Gastrocnemius medialis (tissue), 4 donors: ENCODE measurements around the gene ZBTB20.

ENCODE experiments used
- CTCF ChIP-seq, 5 experiments: fragments of 450-650 bp in 3 of 5; fragments of 200-600 bp in 2 of 5; sonication (generic) in 2 of 5; IDR thresholded peaks in 4 of 5; conservative IDR thresholded peaks in 1 of 5; 1 replicate in 4 of 5; 2 replicates in 1 of 5; pipeline ENCODE4 v1.5.1; 2016 to 2019; ENCODE audit warnings: antibody characterized with exemption in 5 of 5, mild to moderate bottlenecking in 3 of 5, moderate library complexity in 3 of 5
- POLR2A ChIP-seq, 2 donors: fragments of 450-650 bp; IDR thresholded peaks; one replicate each; pipeline ENCODE4 v1.6.1; 2017; ENCODE audit warnings: antibody characterized with exemption in 2 of 2, mild to moderate bottlenecking in 2 of 2, moderate library complexity in 2 of 2

DNA sequence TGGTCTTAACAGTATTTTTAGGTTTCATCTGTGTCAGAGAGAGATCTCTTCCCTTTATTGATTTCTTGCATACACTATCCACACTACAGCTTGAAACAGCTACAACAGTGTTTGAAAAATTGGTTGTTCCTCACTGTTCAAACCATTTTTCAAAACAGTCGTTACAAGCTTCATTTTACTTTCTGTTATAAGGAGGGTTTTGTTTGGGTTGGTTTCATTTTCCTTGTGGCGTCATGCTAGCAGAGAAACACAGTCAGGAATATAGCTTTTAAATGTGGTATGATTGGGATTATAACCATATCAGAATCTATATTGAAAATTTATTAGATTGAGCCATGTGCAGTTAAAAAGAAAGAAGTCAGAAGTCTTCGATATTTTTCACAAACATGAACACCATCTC, 400.6 kb downstream of the ZBTB20 start:
- TF ChIP-seq POLR2A (IDR thresholded peaks at IDR 0.05): no peak
- no peak for TF ChIP-seq CTCF (IDR thresholded peaks at IDR 0.05 in 4 of 5, conservative IDR thresholded peaks at IDR 0.05 in 1 of 5)
